AML-193 (cell line): ENCODE results near the gene SERTAD1.
A peak's percentile ranks its signal among the peaks of the same experiment; 100 is the strongest.
"Not testable (repeated sequence)": the region's sequence is repeated elsewhere in the genome, so short reads cannot be mapped to it uniquely, and the experiment has no call there.

Source experiments
- DNase-seq, 2 experiments: peaks; one replicate each; lab custom pipeline; 2025; lab: John Stamatoyannopoulos, UW

SERTAD1 gene

DNA sequence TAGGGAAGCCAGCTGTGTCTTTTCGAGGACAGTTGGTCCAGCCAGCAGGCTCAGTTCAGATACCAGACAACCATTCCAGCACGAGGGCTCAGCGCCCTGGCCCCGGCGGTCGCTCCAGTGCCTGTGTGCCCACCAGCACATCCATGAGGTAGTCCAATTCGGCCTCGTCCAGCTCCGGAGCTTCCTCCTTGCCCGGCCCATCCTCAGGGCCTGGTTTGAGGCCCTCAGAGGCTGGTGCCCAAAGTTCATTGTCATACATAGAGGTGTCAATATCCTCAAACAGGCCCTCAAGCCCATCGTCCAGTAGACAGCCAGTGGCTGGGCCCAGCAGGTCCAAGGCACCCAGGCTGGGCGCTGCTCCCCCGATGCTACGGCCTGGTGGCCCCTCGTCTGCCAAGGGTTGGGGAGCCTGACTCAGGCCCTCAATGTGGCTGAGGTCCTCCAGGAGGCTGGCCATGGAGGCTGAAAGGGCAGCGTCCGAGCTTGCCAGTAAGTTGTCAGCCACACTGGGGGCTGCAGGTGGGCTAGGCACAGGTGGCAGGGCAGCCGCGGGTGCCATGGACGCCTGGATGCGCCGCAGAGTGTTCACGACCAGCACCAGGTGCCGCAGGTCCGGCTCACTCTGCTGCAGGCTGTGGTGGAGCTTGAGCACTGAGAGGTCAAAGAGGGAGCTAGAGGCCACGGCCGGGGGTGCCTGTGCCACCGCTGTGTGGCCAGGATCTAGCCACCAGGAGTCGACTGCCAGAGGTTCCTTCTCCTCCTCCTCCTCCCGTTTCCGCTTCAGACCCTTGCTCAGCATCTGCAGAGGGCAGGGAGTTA, 2.8 kb downstream of the SERTAD1 start:
- no peak for DNase-seq

DNA sequence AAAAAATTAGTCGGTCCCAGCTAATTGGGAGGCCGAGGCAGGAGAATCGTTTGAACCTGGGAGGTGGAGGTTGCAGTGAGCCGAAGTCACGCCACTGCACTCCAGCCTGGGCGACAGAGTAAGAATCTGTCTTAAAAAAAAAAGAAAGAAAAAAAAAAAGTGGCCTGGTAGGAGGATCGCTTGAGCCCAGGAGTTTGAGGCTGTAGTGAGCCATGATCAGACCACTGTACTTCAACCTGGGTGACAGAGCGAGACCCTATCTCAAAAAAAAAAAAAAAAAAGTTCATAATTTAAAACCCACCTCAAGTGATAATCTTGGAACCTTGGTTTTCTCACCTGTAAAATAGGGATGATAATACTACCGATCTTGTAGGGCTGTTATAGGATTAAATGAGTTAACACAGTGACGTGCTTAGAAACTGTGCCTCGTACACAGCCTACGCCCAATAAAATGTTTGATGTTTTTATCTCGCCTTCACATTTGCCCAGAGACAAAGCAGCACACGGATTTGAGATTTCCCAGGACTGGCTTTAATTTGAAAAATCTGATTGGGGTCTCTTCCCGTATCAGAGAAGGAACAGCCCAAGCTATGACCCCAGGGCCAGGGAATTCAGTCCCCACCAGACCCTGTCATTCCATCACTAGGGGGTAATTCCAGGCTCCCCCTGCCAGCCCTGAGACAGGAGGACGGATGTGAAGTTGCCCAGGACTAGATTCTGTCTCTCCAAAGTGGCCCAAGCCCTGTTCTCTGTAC, 3.6 kb downstream of the SERTAD1 start:
- no peak for DNase-seq

DNA sequence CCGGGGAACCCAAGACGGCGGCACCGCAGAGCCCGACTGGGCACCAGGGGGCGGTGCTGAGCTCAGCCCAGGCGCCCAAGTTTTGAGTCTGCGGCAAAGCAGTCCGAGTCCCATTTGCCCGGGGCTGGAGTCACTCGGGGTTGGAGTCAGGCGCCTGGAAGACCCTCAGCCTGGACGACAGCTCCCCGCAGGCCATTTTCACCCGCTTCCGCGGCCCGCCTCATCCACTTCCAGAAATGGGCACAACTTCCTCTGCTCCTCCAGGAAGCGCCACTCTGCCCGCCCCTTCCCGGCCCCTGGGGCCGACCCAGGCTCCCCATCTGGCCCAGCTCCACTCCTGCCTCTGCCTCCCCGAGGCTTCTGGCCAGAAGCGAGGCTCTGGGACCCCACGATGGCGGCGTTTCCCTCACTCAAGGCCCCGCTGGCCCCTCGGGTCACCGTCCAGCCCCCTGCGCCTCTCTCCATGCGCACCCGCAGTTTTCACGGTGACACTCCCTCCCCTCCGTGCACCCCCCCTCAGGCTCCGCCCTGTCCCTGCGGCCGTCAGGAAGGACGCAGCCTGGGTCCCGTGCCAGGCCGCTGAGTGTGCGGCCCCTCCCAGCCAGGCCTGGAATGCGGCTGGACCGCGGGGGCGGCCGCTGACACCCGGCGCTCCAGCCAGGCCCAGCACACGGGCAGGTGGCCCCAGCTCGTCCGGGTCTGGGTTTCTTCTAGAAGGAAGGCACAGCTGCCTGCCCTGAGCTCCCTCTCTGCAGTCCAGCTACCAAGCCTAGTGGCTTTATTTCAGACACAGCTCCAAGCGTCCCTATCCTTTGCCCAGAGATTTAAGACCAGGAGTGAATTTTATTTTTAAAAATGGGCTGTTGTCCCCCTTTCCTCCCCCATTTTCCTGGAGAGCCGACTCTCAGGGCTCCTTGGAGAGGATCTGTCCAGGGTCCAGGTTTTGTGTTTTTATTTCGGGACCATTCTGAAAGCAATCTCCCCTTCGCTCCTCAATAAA, 4.7 kb downstream of the SERTAD1 start:
- peak; percentile 67 to 72 for DNase-seq

DNA sequence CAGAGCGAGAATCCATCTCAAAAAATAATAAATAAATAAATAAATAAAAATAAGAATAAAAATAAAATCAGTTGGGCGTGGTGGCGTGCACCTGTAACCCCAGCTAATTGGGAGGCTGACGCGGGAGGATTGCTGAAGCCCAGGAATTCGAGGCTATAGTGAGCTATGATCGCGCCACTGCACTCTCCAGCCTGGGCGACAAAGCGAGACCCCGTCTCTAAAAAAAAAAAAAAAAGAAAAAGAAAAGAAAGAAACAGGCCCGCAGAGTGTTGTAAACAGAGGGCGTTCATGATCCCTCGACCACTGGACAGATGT, 5.4 kb downstream of the SERTAD1 start:
- DNase-seq = no peak

DNA sequence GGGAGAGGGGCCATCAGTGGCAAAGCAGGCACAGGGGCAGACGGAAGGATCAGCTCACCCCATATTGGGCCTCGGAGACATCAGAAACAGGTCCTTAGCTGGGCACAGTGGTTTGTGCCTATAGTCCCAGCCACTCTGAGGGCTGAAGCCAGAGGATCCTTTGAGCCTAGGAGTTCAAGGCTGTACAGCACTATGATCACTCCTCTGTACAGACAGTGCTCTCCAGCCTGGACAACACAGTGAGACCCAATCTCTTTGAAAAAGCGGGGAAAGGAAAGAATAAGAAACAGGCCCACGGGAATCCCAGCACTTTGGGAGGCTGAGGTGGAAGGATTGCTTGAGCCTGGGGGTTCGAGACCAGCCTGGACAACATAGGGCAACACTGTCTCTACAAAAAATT, 6.0 kb downstream of the SERTAD1 start:
- DNase-seq = no peak

DNA sequence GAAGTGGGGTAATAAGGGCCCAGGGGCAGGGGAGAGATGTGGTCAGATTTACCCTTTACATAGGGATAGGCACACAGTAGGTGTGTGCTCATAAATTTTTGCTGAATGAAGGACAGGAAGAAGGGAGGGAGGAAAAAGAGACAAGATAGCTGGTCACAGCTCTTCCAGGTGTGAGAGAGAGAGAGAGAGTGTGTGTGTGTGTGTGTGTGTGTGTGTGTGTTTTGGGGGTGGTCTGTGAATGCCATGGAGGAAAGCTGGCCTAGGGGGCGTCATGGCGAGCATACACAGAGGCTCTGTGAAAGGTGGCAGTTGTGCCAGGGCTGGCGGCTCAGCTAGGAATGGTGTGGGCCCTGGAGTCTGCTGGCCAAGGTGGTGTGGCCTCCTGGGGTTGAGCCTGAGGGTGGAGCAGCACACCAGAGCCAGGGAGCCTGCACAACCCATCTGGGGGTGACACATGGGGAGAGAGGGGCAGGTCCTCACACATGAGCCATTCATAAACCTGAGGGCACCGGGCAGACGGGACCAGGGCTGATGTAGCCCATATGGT, 6.7 kb downstream of the SERTAD1 start:
- no peak for DNase-seq

DNA sequence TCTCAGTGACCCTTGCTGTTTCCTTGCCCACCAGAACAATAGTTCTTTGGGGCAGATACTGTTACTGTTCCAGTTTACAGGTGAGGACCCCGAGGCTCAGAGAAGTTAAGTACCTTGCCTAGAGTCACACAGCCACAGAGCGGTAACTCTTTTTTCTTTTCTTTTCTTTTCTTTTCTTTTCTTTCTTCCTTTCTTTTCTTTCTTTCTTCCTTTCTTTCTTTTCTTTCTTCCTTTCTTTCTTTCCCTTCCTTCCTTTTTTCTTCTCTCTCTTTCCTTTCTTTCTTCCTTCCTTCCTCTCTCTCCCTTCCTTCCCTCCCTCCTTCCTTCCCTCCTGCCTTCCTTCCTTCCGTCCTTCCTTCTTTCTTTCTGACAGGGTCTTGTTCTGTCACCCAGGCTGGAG, 7.8 kb downstream of the SERTAD1 start:
- DNase-seq = no peak

DNA sequence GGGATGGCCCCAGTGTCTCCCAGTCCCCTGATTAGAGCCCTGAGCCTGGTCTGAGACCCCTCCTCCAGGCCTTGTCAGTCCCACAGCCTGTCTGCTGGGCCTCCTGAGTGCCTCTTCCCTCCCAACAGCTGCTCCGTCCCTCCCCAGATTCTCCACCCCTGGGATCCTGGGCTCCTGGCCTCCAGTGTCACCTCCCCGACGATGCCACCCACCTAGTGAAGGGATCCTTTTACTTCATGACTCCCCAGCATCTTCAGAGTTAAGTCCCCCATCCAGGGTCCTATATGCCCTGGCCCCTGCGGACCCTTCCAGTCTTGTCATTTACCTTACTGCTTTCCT, 8.2 kb downstream of the SERTAD1 start:
- DNase-seq = no peak

DNA sequence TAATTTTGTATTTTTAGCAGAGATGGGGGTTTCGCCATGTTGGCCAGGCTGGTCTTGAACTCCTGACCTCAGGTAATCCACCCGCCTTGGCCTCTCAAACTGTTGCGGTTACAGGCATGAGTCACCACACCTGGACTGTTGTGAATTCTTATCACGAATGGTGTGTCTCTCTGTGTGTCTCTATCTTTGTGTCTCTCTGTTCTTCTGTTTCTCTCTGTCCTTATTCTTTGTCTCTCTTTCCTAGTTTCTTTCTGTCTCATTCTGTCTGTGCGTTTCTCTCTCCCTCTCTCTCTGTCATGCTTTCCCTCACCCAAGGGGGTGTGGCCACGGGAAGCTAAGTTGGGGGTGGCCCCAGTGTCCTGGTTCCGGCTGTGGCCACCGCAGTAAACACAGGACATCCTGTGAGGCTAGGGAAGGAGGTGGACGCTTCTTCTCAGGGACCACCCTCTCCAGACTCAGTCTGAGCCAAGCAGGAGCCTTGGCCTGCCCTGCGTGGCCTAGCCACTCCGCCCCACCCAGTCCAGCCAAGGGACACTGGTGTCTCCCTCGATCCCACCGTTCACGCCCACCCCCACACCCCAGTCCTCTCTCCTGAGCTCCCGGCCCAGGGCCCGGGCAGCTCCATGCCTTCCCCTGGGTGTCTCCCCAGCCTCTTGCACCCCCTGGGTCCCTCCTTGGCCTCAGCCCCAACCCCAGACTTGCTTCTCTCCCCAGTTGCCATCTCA, 8.7 kb downstream of the SERTAD1 start:
- no peak for DNase-seq

DNA sequence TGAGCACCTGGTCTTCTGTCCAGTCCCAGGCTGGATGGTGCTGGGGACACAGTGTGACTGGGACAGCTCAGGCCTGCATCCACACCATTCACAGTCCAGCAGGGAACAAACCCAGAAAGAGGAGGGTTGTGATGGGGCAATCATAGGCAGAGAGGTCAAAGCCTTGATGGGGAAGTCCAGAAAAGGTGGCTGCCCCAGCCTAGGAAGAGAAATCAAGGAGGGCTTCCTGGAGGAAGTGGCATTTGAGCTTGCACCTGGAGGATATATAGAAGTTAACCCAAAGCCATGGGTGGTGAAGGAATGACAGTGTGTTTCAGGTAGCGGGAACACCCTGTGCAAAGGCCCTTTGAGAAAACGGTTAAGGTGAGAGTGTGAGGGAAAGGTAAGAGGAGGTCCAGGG, 10.0 kb downstream of the SERTAD1 start:
- DNase-seq = no peak

DNA sequence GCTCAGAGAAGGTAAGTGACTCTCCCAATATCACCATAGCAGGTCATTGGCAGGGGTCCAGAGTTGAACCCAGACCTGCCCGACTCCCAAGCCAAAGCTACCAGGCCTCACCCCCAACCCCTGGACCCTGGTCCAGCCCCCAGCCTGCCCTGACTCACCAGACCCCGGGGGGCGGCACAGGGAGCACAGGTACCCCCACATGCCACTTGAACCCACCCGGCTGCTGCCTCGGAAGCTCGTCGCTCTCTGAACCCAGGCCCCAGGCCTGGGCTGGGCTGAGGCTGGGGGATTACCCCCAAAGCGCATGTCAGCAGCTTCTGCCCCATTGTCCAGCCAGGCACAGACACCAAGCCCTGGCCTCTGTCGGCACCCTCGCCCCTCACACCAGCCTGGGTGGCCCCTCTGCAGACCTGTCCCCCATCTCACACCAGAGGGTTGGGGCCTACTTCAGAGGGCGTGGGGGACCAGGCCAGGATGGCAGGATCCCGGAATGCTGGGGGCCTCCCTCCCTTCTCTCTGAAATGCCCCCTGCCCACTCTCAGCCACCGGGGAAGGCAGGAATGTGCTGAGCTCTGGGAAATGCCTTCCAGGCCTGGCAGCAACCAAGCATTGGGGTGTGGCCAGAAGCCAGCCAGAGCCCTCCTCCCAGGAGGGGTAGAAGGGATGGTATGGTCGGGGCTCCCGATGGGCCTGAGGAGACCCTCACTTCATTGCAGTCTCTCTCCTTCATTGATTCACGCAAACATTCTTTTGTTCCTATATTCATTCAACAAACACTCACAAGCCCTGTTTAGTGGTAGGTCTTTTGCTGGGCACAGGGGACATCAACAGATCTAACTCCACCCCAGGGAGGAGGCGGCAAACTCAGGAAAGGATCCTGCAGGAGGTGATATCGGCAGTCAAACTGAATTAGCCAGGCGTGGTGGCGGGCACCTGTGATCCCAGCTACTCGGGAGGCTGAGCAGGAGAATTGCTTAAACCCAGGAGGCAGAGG, 11.0 kb downstream of the SERTAD1 start:
- DNase-seq = no peak

DNA sequence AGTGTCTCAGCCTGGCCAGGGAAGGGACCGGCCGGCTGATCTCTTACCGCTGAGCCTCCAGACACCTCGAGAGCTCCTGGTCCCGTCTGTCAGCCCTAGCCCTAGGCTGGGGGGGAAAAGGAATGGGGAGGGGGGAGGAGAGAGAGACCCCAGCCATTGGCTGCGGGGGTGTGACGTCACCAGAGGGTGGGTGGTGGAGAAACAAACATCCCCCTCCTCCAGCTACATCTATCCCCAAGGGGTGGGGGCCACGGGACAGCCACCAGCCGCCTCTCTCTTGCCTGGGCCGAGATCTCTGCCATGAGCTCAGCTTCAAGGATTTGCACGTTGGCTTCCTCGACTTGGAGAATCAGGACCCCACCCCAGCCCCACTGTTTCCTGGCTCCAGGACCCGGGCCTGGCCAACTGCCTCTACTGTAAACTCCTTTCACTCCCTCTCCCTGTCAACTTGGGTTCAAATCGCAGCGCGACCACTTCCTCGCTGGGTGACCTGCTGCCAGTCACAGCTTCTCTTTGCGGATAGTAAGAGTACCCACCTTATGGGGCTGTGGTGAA, 12.4 kb downstream of the SERTAD1 start, which contains the start of gene PRX:
Gene PRX (minus strand): TSS at position 88 of the 555 bp plus-strand sequence. CDS start 5,446 bp downstream, outside the sequence.
- DNase-seq = no peak

DNA sequence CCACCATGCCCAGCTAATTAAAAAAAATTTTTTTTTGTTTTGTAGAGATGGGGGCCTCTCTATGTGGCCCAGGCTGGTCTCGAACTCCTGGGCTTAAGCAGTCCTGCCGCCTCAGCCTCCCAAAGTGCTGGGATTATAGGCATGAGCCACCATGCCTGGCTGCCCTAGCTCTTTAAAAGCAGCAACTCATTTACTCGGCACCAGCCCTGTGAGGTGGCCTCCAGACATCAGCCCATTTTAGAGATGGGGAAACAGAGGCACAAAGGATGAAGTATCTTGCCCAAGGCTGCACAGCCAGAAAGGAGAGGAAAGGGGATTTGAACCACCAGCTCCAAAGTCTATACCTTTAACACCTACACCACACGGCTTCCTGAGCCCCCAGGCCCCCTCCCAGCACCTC, 12.9 kb downstream of the SERTAD1 start:
- no peak for DNase-seq

DNA sequence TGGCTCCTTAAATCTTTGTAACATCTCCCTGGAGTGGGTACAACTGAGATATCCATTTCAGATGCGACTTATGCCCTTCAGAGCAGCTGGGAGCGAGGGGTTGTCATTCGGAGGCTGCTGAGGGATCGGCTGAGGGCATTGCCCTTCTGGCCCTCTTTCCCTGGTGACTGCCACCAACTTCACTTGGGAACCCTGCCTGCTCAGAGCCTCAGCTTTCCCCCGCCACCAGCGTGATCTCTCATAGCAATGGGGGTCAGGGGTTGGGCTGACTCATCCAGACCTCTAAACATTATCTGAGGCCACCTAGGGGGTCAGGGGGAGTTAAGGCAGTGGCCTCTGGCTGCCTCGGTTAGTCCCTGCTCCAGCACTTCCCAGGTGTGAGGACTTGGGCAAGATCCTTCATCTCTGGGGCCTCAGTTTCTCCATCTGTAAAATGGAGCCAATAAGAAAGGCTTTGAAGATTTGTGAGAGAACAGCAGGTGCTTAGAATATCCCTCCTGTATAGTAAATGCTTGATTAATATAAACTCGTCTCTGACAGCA, 13.8 kb downstream of the SERTAD1 start:
- DNase-seq = no peak

DNA sequence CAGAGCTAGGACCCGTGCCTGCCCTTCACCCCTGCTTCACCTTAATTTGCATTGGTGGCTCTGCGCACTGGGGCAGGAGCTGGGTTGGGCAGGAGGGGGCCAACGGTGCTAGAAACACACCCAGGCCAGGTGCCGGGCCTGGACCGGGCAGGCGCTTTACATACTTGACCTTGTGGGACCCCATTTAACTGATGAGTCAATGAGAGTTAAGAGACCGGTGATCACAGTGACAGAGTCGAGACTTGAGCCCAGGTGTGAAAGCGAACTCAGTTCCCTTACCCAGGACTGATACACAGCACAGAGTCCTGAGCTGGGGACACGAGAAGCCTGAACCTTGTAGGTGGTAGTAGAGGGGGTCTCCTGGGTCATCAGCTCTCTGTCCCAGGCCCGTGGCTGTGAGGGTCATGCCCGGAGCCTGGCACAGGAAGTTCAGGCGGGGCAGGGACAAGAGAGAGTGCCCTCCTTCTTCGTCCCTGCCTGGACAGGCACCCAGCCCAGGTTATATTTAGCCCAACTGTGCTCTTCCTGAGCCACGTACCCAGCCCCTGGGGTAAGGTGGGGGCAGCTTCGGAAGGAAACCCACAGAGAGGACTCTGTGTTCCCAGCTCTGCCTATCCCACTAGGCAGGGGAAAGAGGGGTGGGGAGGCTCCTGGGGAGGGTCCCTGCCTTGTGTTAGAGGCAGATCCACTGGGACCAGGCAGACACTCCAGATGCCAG, 14.5 kb downstream of the SERTAD1 start:
- no peak for DNase-seq

DNA sequence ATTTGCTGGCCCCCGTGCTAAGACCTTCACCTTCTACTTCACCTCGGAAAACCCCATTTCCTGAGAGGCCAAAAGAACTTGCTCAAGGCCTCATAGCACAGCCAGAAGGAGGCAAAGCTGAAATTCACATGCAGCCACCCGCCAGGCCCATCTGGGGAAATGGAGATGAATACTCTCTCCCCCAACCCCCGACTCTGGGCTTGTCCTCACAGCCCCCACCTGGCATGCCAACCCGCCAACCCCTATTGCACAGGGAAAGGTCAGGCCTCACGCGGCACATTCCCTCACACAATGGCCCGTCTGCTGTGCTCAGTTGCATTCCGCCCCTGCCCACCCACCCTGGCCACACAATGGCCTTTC, 15.8 kb downstream of the SERTAD1 start:
- DNase-seq = no peak

DNA sequence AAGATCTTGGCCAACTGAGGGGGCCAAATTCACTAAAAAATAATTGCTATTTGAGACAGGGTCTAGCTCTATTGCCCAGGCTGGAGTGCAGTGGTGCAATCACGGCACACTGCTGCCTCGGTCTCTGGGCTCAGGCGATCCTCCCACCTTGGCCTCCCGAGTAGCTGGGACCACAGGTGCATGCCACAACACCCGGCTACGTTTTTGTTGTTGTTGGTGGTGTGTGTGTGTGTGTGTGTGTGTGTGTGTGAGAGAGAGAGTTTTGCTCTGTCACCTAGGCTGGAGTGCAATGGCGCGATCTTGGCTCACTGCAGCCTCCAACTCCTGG, 17.2 kb downstream of the SERTAD1 start:
- not testable (repeated sequence) for DNase-seq

DNA sequence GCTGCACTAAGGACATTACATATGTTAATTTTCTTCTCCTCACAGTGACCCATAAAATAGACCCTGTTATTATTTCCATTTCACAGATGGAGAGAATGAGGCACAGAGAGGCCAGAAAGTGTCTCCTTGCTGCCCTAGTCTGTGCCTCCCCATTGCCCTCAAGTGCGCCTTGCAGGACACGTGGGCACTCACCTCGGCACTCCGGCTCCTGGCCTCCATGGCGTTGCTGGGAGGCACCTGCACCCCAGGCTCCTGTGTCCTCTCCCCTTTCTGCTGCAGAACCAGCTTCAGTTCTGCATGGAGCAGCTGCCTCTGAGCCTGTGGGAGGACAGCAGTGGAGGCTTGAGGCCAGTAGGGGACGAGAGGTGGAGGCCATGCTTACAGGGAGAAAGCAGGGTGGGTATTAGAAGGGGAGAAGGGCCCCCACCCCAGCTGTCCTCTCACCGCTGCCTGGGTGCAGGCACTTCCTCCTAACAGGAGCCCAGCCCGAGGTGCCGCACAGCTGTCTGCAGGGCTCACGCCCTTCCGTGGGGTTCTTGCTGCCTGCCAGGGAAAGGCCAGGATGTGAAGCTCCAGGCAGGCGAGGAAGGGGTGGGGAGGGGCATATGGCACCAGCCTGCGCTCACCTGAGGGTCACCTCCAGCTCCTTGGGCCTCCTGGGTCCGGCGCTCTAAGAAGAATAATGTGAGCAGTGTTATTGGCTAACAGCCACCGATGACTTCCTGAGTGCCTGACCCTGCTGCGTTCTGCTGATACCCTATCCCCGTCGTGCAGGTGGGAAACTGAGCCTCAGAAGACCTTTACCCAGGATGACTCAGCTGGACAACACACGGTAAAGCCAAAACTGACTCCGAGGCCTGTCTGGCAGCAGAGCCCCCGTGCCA, 17.8 kb downstream of the SERTAD1 start:
- DNase-seq = no peak
